Astrocyte of the hippocampus (primary cell): ENCODE measurements around the gene HOXB1.

ENCODE experiments used
- DNase-seq: peaks from one replicate; pipeline ENCODE4 v3.0.0; 2011; ENCODE audit warnings: low read depth, low spot score

Gene HOXB1

DNA sequence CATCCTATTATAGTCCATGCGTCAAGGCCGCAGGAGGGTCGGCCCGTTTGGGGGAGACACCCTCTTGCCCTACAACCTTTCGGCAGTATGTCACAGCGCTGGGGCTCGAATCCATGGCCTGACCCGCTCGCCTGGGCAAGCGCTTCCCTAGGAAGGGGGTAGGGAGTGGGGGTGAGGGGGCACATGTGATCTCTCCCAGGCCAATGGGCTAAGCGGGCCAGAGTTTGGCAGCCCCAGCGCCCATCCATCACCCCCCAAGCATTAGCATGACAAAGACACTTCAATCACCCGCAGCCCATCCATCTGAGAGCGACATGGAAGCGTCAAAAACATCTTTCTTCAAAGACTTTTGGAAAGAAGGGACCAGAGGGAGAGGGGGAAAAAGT lies at the start of gene HOXB1:
Gene HOXB1 (minus strand): TSS at position 125 of the 386 bp plus-strand sequence. CDS start 107 bp downstream, at position 18.
- DNase-seq, result no peak

DNA sequence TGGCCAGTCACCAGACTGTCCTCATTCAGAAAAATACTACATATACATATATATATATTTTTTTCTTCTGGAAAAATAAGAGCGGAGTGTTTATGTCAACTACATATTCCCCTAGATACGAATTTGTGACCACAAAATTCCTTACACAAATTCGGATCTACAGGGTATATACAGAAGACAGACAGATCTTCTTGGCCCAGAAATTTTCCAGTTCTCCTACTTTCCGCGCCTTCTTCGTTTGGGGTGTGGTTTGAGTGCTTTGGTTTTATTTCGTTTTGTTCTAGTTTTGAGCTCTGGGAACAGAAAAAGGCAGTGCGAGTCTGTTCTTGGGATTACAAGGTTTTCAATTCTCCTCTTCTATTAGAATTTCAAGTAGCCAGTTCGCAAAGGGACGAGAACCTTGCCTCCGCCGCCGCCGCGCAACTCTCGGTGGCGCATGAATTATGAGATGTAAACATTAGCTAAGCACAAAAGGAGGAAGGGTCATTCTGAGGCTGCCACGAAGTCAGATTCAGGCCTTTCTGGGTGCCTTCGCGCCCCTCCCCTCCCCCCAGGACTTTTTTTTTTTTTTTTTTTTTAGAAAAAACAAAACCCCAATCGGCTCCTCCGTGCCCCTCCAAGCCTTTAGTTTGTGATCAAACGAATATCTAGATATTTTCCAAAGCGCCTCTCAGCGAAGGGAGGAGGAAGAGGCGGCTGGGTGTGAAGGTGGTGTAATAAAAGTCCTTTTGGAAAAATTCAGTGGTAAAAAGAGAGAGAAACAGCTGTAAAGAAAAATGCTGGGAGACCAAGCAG lies 49.1 kb upstream of the HOXB1 start:
- peak; percentile 50 for DNase-seq

DNA sequence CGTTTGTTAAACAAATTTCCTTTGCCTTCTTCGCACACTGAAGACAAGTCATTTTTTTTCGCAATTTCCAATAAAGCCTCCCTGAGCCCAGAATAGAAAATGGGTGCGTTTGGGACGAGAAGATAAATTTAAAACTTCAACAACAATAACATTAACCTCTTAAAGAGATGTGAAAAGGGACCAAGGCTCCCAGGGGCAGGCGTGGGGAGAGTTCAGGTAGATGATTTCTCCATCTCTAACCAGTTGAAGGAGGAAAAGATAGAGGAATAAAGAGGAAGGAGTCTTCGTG lies 48.6 kb upstream of the HOXB1 start:
- DNase-seq, result peak; percentile 45

DNA sequence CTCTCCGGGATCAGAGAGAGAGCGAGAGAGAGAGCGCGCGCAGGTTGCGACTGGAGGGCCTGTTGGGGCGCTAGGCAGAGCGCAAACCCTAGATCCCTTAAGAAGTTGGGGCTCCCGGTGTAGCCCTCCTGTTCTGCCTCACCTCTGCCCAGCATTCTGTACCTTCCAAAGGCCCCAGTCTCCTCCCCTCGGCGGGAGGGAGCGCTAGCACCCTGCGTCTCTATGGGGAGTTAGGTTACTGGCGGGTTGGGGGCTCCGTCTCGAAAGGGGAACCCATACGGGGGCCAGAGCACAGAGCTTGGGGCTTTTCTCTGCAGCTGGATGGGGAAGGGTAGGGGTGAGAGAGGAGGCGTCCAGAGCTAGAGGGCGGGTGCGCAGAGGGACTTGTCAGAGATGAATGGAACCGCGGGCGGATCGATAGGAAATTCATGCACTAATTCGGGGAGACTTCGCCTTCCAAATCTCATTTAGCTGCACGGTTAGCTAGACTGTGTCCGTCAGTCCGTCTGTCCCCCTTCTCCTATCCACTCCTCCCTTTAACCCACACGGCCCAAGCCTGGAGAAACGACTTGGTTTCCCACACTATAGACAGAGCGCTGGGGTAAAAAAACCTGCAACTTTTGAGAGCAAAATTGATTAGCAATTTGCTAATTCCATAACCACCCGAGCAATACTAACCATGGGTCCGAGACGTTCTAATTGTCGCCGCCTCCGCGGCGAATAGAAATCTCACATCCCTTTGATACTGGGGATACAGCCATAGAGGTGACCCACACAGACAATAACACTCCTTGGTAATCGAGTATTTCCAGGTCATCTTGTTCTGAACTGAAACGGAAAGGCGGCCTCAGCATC lies 48.0 kb upstream of the HOXB1 start:
- DNase-seq, result peak; percentile 31

DNA sequence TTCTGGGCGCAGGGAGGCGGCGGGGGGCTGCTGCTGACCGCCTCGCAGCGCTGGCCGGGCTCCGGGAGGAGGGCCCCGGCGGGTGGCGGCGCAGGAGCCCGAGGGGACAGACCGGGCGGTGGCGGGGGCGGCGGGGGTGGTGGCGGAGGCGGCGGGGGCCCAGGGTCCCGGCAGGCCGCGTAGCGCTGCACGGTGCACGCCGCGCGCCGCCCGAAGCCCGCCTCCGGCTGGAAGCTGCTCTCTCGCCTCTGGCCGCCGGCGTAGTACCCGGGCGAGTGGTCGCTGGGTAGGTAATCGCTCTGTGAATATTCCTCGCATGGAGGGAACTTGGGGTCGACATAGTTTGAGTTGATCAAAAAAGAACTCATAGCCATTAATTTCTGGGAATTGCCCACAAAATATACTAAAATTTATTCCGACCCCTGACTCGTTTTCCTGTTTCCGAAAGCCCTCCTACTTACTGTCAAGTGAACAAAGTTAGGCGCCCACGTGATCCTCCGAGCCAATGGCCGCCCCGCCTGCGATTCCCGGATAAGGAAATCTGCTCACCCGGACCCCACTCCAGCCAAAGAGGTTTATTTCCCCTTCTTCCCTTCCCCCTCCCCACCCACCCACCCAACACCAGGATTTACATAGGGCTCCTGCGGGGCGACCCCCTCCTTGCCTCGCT lies 47.3 kb upstream of the HOXB1 start, which contains the start of gene HOXB4:
Gene HOXB4 (minus strand): TSS at position 405 of the 670 bp plus-strand sequence. CDS start 31 bp downstream, at position 374.
- peak; percentile 79 for DNase-seq

DNA sequence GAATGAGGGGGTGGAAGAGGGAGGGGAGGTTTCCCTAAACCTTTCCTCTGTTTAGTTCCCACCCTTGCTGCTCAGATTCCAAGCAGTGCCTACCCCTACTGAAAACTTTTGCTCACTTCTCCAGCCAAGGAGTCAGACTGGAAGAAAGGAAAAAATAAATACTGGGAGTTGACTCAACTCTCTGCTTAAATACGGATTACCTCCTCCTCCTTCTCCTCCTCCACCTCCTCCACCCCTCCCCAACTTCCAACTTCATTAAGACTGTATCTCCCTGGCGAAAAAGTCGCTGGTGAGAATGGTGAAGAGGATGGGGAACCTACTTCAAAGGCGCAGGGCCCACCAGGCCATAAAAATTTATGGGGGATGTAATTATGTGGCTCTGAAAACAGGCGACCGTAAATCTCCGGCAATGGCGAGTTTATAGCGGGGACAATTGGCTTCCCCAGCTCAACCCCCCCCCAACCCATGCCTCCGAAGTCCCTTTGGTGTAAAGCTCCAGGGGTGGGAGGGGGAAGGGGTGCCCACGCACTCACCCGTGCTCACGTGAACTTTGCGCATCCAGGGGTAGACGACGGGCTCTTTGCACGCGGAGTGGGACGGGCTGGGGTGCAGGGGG lies 46.6 kb upstream of the HOXB1 start:
- DNase-seq, result peak; percentile 27

DNA sequence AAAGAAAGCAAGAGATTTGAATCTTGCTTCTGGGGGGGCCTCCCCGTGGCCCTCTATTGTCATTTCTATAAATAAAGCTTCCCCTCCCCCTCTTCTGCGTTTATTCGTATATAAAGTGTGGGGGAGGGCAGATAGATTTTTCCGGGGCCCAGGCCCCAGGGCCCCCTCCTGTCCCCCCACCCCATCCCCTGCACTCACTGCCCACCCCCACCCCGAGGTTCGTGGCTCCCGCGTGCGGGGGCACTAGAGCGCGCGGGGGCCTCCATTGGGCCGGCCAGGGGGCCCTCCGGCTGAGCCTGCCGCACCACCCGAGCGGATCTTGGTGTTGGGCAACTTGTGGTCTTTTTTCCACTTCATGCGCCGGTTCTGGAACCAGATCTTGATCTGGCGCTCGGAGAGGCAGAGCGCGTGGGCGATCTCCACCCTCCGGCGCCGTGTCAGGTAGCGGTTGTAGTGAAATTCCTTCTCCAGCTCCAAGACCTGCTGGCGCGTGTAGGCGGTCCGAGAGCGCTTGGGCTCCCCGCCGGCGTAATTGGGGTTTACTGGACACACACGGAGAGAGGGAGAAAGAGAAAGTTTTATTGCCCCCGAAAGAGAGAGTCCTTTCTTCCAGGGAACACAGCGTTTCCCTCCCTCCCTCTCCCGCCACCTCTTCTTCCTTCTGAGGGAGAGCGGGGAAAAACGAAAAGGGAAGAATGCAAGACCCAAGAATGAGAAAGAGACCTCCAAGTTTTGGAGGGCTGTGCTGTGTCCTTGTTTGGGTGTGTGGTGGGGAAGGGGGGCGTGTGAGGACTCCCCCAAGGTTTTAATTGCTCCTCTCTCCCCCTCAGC lies 45.9 kb upstream of the HOXB1 start:
- peak; percentile 67 for DNase-seq

DNA sequence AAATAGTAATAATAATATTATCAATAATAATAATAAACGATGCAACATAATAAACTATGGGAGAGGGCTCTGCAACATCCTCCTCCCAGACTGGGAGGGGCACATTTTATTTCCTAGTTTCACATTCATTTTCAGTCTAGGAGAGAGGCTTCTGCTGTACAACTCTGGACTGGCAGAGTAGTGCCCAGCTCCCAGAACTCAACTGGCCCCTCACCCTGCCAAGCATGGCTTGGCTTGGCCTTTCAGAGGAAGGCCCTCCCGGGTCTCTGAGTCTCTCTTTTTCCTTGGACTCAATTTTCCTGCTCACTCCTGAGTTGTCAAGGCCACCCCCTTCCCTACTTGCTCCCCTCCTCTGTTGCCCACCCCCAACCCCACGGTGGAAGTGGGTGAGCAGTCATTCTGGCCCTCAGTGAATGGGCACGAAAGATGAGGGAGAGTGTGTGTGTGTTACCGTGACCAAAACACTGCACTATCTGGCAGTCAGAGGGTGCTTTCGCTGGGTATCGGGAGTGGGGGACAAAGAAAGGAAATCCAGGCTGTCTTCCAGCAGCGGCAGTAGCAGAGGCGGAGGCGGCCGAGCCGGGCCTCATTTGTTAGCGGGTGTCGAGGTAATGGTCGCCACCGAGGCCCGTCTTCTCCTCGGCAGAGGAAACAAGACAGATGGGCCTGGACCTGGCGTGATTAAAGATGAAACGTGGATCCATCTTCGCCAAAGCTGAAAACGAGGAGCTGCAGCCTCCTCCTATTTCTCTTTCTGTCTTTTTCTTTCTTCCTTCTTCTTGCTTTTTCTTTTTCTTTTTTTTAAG lies 45.1 kb upstream of the HOXB1 start:
- peak; percentile 31 for DNase-seq

DNA sequence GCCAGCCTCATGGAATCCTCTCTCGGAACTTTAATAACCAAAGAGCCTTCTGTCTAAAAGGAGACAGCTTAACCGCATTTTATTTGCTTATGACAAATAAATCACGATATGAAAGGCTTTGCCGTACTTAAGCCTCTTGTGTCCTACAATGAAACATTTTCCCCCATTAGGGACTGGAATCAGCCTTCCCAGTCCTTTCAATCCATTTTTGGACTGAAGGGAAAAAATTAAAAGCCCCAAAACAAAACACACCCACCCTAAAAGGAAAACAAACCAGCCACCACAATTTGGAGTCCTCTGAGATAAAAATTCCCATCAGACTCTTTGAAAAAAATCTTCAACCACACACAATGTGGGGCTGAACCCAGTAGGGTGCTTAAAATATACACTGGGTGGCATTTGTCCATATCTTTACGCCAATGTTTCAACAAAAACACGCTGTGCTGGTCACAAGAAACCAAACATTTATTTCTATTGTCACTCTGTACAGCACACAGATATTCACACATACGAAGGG lies 44.3 kb upstream of the HOXB1 start:
- DNase-seq, result peak; percentile 46

DNA sequence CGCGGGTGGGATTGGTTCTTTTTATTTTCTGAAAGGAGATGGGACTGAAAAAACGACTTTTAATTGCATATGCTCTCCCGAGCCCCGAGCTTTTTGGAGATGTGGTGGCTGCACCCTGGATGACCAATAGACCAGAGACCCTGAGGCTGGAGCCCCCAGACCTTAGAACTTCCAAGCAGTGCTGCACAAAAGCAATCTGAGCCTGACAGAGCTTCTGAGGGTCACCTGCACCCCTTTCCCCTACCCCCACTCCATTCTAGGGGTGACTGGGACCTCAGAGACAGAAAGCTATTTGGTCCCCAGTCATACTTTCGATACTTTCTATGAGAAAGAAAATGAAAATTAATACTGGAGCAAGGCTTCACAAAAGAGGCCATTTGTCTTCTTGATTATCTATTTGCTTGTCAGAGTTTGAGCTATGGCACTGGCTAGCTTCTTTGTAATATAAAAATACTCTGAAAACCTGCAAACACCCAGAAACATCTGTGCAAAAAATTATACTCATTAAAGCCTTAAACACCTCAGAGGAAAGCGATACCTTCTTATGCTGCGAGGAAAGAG lies 43.8 kb upstream of the HOXB1 start:
- DNase-seq, result no peak

DNA sequence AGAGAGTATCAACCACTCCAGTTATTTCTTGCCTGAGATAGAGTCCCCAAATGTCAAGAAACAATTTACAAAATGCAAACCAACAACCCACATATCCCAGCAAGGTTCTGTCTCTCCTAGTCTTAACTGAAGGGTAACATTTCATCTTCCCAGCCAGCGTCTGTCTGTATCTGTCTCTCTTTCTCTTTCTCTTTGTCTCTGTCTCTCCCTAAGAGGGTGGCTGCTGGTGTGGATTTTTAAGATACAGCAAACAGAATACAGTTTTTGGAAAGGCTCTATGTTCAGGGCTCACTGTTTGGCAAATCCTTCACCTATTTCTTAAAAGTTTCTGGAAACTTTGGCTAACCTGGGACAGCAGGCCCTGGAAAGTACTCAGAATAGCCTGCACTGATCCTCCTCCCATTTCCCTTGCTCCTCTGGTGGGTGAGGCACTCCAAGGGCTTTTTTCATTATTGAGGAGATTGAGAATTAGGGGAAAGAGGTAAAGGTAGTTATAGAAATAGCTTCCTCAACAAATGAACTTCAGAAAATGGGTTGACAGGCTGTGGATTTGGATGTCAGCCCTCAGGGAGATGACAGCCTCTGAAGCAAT lies 41.1 kb upstream of the HOXB1 start:
- no peak for DNase-seq

DNA sequence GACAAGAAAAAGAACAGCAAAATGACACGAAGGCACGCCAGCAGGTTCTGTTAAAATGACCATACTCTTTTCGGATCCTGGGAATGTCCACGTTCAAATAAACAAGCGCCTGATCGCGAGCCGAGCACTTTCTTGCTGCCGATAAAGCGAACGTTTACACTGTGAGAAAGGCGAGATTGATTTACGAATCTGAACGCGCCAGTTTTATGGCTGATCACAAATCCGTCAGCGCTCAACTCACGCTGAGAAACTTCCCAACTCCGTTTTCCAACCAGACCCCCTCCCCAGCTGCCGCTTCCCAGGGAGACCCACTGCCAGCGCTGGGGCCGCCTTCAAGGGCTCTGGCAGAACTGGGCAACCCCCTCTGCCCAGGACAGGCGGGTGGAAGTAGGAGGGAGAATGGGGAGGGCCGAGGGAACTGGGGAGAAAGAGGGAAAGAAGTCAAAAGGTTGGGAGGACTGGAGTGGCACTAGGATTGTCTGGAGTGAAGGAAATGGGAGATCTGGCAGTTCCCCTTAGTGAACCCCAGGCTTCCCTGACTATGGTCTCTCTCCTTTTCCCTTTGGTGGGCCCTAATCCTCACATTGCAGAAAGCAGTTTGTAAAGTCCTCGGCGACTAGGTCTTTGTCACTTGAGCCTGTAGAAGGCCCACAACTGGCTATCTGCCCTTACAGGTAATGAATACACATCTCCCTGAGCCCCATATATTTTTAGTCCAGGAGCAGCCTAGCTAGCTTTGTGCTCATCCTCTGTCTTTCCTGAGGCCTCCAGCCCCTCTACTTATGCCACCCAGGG lies 40.4 kb upstream of the HOXB1 start:
- DNase-seq, result no peak

DNA sequence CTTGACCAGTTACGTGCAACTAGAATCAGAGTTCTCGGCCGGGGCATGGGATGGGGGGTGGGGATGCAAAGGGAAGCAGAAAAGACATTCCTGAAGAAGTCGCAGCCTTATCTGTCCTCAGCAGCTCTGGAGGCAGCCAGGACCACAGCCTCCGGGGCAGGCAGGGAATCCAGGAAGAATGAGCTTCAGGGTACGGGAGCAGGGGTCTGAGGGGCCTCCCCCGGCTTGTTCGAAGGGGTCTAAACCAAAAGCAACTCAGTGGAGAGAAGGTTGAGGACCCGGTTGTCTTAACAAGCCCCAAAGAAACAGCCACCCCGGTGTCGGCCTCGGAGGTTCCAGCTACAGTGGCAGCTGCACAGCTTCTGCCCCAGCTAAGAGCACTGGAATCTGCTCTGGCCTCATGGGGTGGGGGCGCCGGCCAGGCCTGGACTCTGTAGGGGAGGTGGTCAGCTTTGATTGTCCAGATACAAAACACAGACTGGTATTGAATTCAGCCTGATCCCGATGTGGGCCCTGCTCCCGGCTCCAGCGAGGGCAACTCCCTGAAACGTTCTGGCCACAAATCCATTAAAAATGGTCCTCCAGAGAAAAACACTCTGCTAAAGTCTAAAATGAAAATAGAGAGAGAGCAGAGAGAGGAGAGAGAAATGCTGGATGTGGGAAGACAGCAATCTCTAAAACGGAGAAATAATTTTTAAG lies 39.7 kb upstream of the HOXB1 start:
- DNase-seq, result no peak

DNA sequence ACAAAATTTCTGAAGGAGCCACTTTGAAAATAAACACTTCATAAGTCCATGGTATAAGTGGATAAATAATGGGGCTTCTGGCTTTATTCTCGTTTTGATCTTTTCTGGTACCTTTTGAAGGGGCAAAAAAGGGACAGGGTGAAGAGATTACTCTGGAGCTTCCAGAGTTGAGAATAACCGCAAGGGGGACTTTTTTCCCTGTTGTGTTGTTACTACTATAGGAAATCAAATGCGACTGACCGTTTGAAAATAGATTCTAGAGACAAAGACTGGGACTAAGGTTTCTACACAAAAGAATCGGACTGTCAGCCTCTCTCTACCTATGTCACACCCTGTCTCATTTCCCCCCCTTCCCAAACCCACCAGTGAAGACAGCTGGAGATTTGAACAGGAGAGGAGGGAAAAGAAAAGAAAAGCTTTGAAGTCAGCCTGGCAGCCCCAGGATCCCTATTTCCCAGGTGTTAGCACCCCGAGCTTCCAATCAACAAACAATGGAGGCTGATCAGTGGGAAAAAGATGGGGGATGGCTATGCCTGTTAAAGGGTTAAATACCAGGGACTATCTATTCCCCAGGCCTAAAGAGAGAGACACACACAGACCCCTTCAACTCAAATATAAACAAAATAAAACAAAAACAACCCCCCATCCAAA lies 39.0 kb upstream of the HOXB1 start:
- DNase-seq, result no peak

DNA sequence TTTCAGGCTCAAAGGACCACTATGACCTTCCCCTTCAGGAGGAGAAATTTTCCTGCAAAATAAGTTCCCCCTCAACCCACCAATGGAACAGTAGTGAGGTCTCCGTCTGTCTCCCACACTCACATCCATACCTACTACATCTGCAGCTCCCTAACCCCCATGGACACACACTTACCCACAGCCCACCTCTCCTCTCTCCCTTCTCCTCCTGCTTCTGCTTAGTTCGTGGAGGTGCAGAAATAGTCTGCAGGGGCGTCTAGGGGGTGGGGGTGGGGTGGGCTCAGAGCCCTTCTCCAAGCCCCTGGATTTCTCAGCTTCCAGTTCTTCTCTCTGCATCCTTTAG lies 38.4 kb upstream of the HOXB1 start:
- DNase-seq, result no peak

DNA sequence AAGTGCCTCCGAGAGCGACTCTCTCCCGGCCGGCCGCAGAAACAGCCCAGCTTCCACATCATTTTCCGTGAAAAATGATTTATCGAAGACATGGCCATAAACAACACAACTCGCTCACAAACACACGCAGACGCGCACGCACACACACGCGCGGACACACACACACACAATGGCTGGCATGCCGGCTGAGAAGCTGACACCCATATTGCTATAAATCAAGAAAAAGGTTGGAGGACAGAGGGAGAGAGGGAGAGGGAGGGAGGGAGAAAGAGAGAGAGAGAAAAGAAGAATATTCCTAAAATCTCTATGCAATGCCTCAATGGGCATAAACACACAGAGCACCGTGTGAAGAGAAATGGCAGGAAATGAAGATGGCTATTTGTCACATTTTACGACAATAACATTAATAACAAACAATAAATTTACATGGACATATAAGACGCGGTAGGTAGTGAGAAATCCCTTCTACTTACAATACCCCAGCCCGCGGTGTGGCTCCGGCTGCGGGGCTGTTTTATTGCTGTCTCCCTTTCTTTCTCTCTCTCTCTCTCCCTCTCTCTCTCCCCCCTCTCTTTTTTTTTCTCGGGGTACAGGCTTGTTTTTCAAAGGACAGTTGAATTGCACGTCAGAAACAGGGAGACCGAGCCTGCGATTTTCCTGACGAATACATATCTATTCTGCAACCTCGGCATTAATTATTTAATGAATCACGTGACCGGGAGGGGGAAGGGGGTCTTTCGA lies 37.9 kb upstream of the HOXB1 start:
- DNase-seq, result no peak
